HepG2 (cell line): ENCODE results near the gene ATP23. TPM values are rescaled to one million over a fixed set of nuclear protein-coding genes. Genes with fewer than 3 reads are reported as not detected.

Experiments
- ATAC-seq: fragments of 200-7000 bp; cut with Tn5 transposase; 3 replicates; pipeline ENCODE4 v1.9.1; 2020; ENCODE audit warnings: mild to moderate bottlenecking, moderate library complexity
- BruUV-seq: library from RNA; stranded (reverse); fragments of 400-500 nt; replicated peaks from 2 replicates; lab custom pipeline; 2021; lab: Mats Ljungman, UMichigan
- CTCF ChIA-PET: fragments of 300-600 bp; formaldehyde crosslinking; extraction: SDS; loops from one replicate; lab custom pipeline; 2021; ENCODE audit warnings: low total read pairs, inconsistent platforms, low intra/inter-chr PET ratio; lab: Yijun Ruan, JAX
- POLR2A ChIA-PET: fragments of 350-600 bp; sonication (Branson Sonifier 250); formaldehyde crosslinking; loops from one replicate; lab custom pipeline; 2020; ENCODE audit warnings: antibody characterized with exemption, inconsistent platforms; lab: Yijun Ruan, JAX
- DNase-seq: peaks from one replicate; pipeline ENCODE4 v3.0.0-alpha.2; 2015; ENCODE audit warnings: low spot score
- FAIRE-seq: peaks from 3 replicates; lab custom pipeline; 2011; peaks lifted over from hg19 to GRCh38; lab: Jason Lieb, UNC
- H2AFZ ChIP-seq: one replicate; pipeline ENCODE4 v1.6.1; 2011; ENCODE audit warnings: low read length, inconsistent platforms
- H3K27ac ChIP-seq: fragments of 300-600 bp; 3 replicates; pipeline ENCODE4 v1.8.0; 2011; ENCODE audit warnings: mixed run types, mild to moderate bottlenecking, mixed read lengths, low read length, inconsistent platforms; ENCODE audit not compliant: insufficient read depth; ENCODE audit errors: extremely low read length
- H3K27me3 ChIP-seq, 2 experiments: fragments of 200-600 bp in 1 of 2; 2 replicates in 1 of 2; 3 replicates in 1 of 2; pipeline versions ENCODE4 v1.6.0 to v1.8.0; 2011; ENCODE audit warnings: low read length in 2 of 2, mild to moderate bottlenecking in 2 of 2, moderate library complexity in 2 of 2, inconsistent platforms in 1 of 2; ENCODE audit not compliant: insufficient read depth in 2 of 2, control insufficient read depth in 1 of 2
- H3K36me3 ChIP-seq, 2 experiments: fragments of 200-600 bp in 1 of 2; replicated peaks in 1 of 2; 2 replicates in 1 of 2; 3 replicates in 1 of 2; pipeline versions ENCODE4 v1.5.1 to v1.8.0; 2011; ENCODE audit warnings: low read length in 2 of 2, inconsistent platforms in 1 of 2; ENCODE audit not compliant: insufficient read depth in 2 of 2, control insufficient read depth in 1 of 2
- H3K4me1 ChIP-seq: 2 replicates; pipeline ENCODE4 v1.5.1; 2012; ENCODE audit warnings: low read length, inconsistent platforms; ENCODE audit not compliant: insufficient read depth
- H3K4me2 ChIP-seq: 2 replicates; pipeline ENCODE4 v1.6.0; 2011; ENCODE audit warnings: low read depth, low read length, inconsistent platforms
- H3K4me3 ChIP-seq, 3 experiments: fragments of 200-600 bp in 1 of 3; sonication (generic), shearing (Covaris generic) in 1 of 3; replicated peaks in 1 of 3; 2 replicates each; pipeline ENCODE4 v1.5.1; 2011 to 2016; ENCODE audit warnings: low read length in 3 of 3, inconsistent platforms in 2 of 3, low read depth in 2 of 3, mild to moderate bottlenecking in 2 of 3, control low read depth in 1 of 3, mixed read lengths in 1 of 3; ENCODE audit not compliant: insufficient read depth in 1 of 3
- H3K79me2 ChIP-seq: one replicate; pipeline ENCODE4 v1.6.1; 2011; ENCODE audit warnings: low read length, inconsistent platforms; ENCODE audit not compliant: insufficient read depth
- H3K9ac ChIP-seq: 2 replicates; pipeline ENCODE4 v1.6.0; 2011; ENCODE audit warnings: mild to moderate bottlenecking, low read depth, low read length, inconsistent platforms; ENCODE audit not compliant: insufficient read depth
- H3K9me3 ChIP-seq: 2 replicates; pipeline ENCODE4 v1.5.1; 2012; ENCODE audit warnings: mild to moderate bottlenecking, low read length
- H4K20me1 ChIP-seq: 2 replicates; pipeline ENCODE4 v1.6.0; 2011; ENCODE audit warnings: inconsistent platforms, mild to moderate bottlenecking, low read length, moderate library complexity; ENCODE audit not compliant: insufficient read depth
- BORCS8-MEF2B ChIP-seq: sonication (generic); formaldehyde crosslinking; IDR thresholded peaks from 2 replicates; pipeline ENCODE4 v1.8.0; 2022; ENCODE audit warnings: mild to moderate bottlenecking, missing genetic modification reagents
- DMTF1 ChIP-seq: sonication (generic); formaldehyde crosslinking; IDR thresholded peaks from 2 replicates; pipeline ENCODE4 v1.4.0; 2020; ENCODE audit warnings: mild to moderate bottlenecking, missing genetic modification reagents
- ETS1 ChIP-seq: sonication (generic); formaldehyde crosslinking; IDR thresholded peaks from 2 replicates; pipeline ENCODE4 v1.4.0; 2020; ENCODE audit warnings: missing genetic modification reagents
- HMG20A ChIP-seq: IDR thresholded peaks from 2 replicates; pipeline ENCODE4 v1.6.1; 2016; ENCODE audit warnings: borderline replicate concordance
- KDM4B ChIP-seq: sonication (generic); formaldehyde crosslinking; IDR thresholded peaks from 2 replicates; pipeline ENCODE4 v1.4.0; 2020; ENCODE audit warnings: missing genetic modification reagents
- KLF12 ChIP-seq: sonication (generic); formaldehyde crosslinking; IDR thresholded peaks from 2 replicates; pipeline ENCODE4 v1.4.0; 2020; ENCODE audit warnings: missing genetic modification reagents, borderline replicate concordance
- POGZ ChIP-seq: sonication (generic); formaldehyde crosslinking; IDR thresholded peaks from 2 replicates; pipeline ENCODE4 v1.4.0; 2020; ENCODE audit warnings: mild to moderate bottlenecking, missing genetic modification reagents
- RBM39 ChIP-seq: fragments of 200-400 bp; formaldehyde crosslinking; IDR thresholded peaks from one replicate; pipeline ENCODE4 v1.6.1; 2018; ENCODE audit warnings: antibody characterized with exemption, mild to moderate bottlenecking, low read depth, low read length; ENCODE audit not compliant: poor library complexity, severe bottlenecking
- ZBTB21 ChIP-seq: sonication (generic); formaldehyde crosslinking; IDR thresholded peaks from 2 replicates; pipeline ENCODE4 v1.4.0; 2020; ENCODE audit warnings: missing genetic modification reagents
- ZNF10 ChIP-seq: sonication (generic); formaldehyde crosslinking; IDR thresholded peaks from 2 replicates; pipeline ENCODE4 v1.4.0; 2020; ENCODE audit warnings: mild to moderate bottlenecking, low read depth, missing genetic modification reagents, borderline replicate concordance
- ZNF589 ChIP-seq: sonication (generic); formaldehyde crosslinking; conservative IDR thresholded peaks from 2 replicates; pipeline ENCODE4 v1.8.0; 2022; ENCODE audit warnings: mild to moderate bottlenecking, moderate library complexity, missing genetic modification reagents
- ZNF598 ChIP-seq: sonication (generic); formaldehyde crosslinking; IDR thresholded peaks from 2 replicates; pipeline ENCODE4 v1.5.1; 2020; ENCODE audit warnings: mild to moderate bottlenecking, missing genetic modification reagents, borderline replicate concordance
- WGBS: methylation state at CpG from one replicate; pipeline ENCODE4 v1.1.6; 2017; ENCODE audit warnings: low lambda C conversion rate; 5-methylcytosine and 5-hydroxymethylcytosine counted together
- in situ Hi-C: cut with HindIII; loops from 2 replicates; pipeline ENCODE4 v1.10.0; 2017; ENCODE audit warnings: low pct_unique_long_range_greater_than_20kb; ENCODE audit not compliant: extremely low pct_ligation_motif_present
- intact Hi-C: fragments of 100-400 bp; cut with micrococcal nuclease; formaldehyde crosslinking; loops from one replicate; pipeline ENCODE4 v1.10.0; 2022; ENCODE audit not compliant: unreplicated experiment
- polyA plus RNA-seq, 8 experiments: library from polyadenylated mRNA; depleted of rRNA in 3 of 8; stranded (reverse) in 7 of 8; unstranded in 1 of 8; fragments of >200 nt; fragmentation: Illumina TruSeq in 4 of 8; extraction: Trizol in 4 of 8; gene quantifications; 2 replicates each; pipeline versions ENCODE4 v1.2.1 to v1.2.3, GENCODE V29; 2011 to 2016; ENCODE audit warnings: low read depth in 4 of 8, missing spikeins in 1 of 8, mixed read lengths in 1 of 8; ENCODE audit not compliant: insufficient read depth in 1 of 8
- total RNA-seq, 5 experiments: library from RNA; depleted of rRNA; stranded (reverse); fragments of >200 nt; fragmentation: Illumina TruSeq; extraction: Trizol; gene quantifications; 2 replicates each; pipeline ENCODE4 v1.2.3, GENCODE V29; 2016; ENCODE audit warnings: low read depth in 1 of 5

The ATP23 gene
- total and polyA plus RNA-seq, 2 of the 13 experiments (the other 11 are each of a cell fraction or from before 2014, with no cell fraction given): 12.1 to 14.7 TPM

DNA sequence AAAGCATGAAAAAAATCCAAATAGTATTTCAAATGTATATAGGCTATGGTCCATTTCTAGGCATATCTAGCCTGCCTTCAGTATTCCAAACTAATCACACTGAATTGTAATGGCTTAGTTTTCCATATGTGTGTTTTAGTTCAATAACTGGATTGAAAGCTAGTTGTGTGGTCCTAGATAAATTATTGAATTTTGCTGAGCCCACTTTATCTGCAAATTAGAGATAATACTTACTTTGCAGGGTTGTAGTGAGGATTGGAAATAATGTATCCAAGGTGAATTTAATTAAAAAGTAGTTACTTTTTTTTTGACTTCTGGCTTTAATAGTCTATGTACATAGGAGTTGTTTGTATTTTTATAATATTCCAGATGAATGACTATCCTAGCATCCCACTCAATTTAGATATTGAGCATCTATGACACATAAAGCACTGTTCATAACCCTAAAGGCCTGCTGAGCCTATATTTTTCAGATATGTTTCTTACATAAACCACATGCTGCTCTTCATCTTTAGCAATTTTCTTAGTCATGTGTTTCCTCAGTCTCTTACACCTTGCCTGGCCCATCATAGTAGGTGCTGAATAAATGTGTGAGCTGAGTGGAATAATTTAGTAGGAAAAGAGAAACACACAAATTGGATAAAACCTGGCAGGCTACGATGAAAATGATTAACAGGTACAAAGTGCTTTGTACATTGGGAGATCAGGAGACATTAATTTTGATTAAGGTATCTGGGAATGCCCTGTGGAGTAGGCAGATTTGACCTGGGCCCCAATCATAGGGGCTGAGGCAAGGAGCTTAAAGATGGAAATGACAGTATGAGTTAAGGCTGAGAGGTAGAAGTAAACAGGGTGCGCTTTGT is 1.1 kb upstream of the ATP23 start (continued):
- no peak for TF ChIP-seq KLF12 (CRISPR knock-in tag)
- no peak for TF ChIP-seq ZNF589
- TF ChIP-seq ZNF598 (CRISPR knock-in tag): no peak
- no peak for TF ChIP-seq ZBTB21
- TF ChIP-seq RBM39: no peak
- TF ChIP-seq DMTF1 (CRISPR knock-in tag): no peak
- TF ChIP-seq POGZ (CRISPR knock-in tag): no peak
- no peak for TF ChIP-seq ZNF10
- TF ChIP-seq KDM4B: no peak
- no peak for TF ChIP-seq BORCS8-MEF2B (CRISPR knock-in tag)

GRCh38 chr12:57940915-57941164 is 527 bp upstream of the ATP23 start:
- no peak for TF ChIP-seq ETS1
- TF ChIP-seq HMG20A (CRISPR knock-in tag): 0 out of 2 replicates have a peak, but pooled peaks have one; percentile 16
- Histone ChIP-seq H3K4me3 (peak overlapping the region; percentile 66 to 96 (median 81)), H3K27ac (peak overlapping the region; percentile 65), H3K4me2 (peak overlapping the region; percentile 96), H3K79me2 (no peaks in the 10 kb centered on the region), H4K20me1 (no peaks in the 10 kb centered on the region), H3K4me1 (peaks cover 40% of the 10 kb centered on the region), H3K27me3 (no peaks in the 10 kb centered on the region), H3K9me3 (no peaks in the 10 kb centered on the region), H3K9ac (peak overlapping the region; percentile 66), H2AFZ (peak overlapping the region; percentile 96), H3K36me3 (no peaks in the 10 kb centered on the region)
- POLR2A ChIA-PET: interaction anchor here (0.7 to 1.3 kb wide), 6 partner anchors 12 to 168 kb away, joined by 3 to 13 read pairs (median 4); partner anchors contain the start of genes CTDSP2, EEF1AKMT3 and METTL1
- intact Hi-C loops (no loop called here), in situ Hi-C loops (no loop called here)
- WGBS: 2% methylated on average over 4 of the region's 4 CpGs
- ATAC-seq (no peak), FAIRE-seq (no peak), DNase-seq (no peak)
- CTCF ChIA-PET: no interaction called here
- BruUV-seq: TSS peak; percentile 66
